CD4-positive, alpha-beta T cell treated with Interleukin-6 at 100 ng/mL for 8 hours (primary cell): ENCODE measurements around the gene CHRNB2.
"Not testable (repeated sequence)": the region's sequence is repeated elsewhere in the genome, so short reads cannot be mapped to it uniquely, and the experiment has no call there.

Experiments used
- DNase-seq: peaks from one replicate; pipeline ENCODE4 v3.0.0-alpha.2; 2020; ENCODE audit warnings: mixed read lengths, low spot score

The CHRNB2 gene

GRCh38 chr1:154567386-154568156 lies at the start of gene CHRNB2:
TSS of gene CHRNB2 (plus strand) at chr1:154567778. CDS start at chr1:154568045, 267 bp downstream.
- peak; percentile 51 for DNase-seq

- DNase-seq, result no peak
Measured at GRCh38 chr1:154519591-154519991, 48.0 kb upstream of the CHRNB2 start.

- DNase-seq, result no peak
Measured at GRCh38 chr1:154520333-154520732, 47.2 kb upstream of the CHRNB2 start.

GRCh38 chr1:154521695-154522094 lies 45.9 kb upstream of the CHRNB2 start:
- no peak for DNase-seq

- DNase-seq, result no peak
Measured at GRCh38 chr1:154524881-154525280, 42.7 kb upstream of the CHRNB2 start.

- DNase-seq, result no peak
Measured at GRCh38 chr1:154527192-154527591, 40.4 kb upstream of the CHRNB2 start.

- no peak for DNase-seq
Measured at GRCh38 chr1:154529308-154529707, 38.3 kb upstream of the CHRNB2 start.

- DNase-seq, result not testable (repeated sequence)
Measured at GRCh38 chr1:154531950-154532349, 35.6 kb upstream of the CHRNB2 start.

- no peak for DNase-seq
Measured at GRCh38 chr1:154533952-154534844, 33.4 kb upstream of the CHRNB2 start.

GRCh38 chr1:154536570-154536969 lies 31.0 kb upstream of the CHRNB2 start:
- no peak for DNase-seq

- DNase-seq, result no peak
Measured at GRCh38 chr1:154539486-154540483, 27.8 kb upstream of the CHRNB2 start.

GRCh38 chr1:154541231-154541630 lies 26.3 kb upstream of the CHRNB2 start:
- no peak for DNase-seq

GRCh38 chr1:154546264-154547063 lies 21.1 kb upstream of the CHRNB2 start:
- peak; percentile 44 for DNase-seq

GRCh38 chr1:154547105-154547732 lies 20.4 kb upstream of the CHRNB2 start:
- no peak for DNase-seq

GRCh38 chr1:154548028-154548427 lies 19.6 kb upstream of the CHRNB2 start:
- no peak for DNase-seq

- no peak for DNase-seq
Measured at GRCh38 chr1:154549202-154549770, 18.3 kb upstream of the CHRNB2 start.

GRCh38 chr1:154550070-154550469 lies 17.5 kb upstream of the CHRNB2 start:
- no peak for DNase-seq

GRCh38 chr1:154550657-154551056 lies 16.9 kb upstream of the CHRNB2 start:
- no peak for DNase-seq

- no peak for DNase-seq
Measured at GRCh38 chr1:154551474-154551873, 16.1 kb upstream of the CHRNB2 start.

GRCh38 chr1:154552036-154552435 lies 15.5 kb upstream of the CHRNB2 start:
- DNase-seq, result no peak
